Inflammatory macrophage treated with lipopolysaccharide for 4 hours (primary cell): Measurements from ENCODE around the gene OCSTAMP.

ENCODE experiments used
- DNase-seq: peaks from one replicate; pipeline ENCODE4 v3.0.0-alpha.2; 2020

Gene OCSTAMP

GRCh38 chr20:46512943-46513844 lies 37.3 kb downstream of the OCSTAMP start, which contains the start of gene ZNF334:
TSS of gene ZNF334 (minus strand) at chr20:46513559. CDS start at chr20:46512102, 1,457 bp downstream.
- DNase-seq = peak; percentile 21

DNA sequence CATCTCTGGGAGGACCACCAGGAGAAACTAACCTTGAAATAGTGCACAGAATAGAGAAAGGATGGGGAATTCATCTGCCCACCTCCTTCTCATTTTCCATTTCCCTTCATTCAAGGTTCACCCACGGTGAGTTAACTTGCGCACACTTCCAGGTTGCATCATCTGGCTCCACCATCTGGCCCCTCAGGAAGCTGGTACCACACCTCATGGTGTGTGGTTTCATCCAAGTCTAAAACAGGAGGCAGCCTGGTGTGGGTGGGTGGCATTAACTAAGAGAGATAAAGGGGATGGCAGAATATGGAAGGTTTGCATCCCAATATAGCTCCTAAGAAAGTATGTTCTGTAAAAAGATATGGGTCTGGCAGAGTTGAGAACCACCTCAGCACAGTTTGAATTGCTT lies 40.9 kb downstream of the OCSTAMP start:
- no peak for DNase-seq

DNA sequence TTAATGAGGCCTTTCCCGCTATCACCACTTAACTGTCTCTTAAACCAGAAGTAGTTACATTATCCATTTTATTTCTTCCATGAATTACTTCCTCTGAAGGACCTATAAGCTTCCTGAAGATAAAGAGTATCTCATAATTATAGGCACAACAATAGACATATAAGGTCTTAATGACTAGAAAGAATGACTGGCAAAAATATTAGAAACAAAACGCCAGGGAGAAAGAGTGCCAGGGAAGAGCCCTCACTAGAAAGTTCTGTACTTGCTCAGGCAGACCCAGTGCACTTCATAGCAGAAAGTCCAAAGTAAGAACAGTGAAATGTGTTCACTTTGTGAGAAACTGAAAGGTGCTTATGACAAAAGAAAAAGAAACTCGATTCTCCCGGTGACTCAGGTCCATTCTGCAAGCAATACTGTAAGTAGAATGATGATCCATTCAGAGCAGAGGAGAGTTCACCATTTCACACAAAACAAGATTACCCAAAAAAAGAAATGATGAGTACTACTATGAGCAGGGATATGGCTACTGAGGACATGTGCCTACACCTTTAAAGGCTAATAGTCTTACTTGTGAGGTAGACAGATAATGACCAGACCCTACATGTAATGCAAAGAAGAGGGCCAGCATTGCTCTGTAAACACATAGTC lies 42.6 kb downstream of the OCSTAMP start:
- no peak for DNase-seq

GRCh38 chr20:46505506-46505905 lies 44.9 kb downstream of the OCSTAMP start:
- DNase-seq = no peak

GRCh38 chr20:46501961-46502360 lies 48.5 kb downstream of the OCSTAMP start:
- DNase-seq = no peak

GRCh38 chr20:46501337-46501942 lies 49.0 kb downstream of the OCSTAMP start:
- no peak for DNase-seq

DNA sequence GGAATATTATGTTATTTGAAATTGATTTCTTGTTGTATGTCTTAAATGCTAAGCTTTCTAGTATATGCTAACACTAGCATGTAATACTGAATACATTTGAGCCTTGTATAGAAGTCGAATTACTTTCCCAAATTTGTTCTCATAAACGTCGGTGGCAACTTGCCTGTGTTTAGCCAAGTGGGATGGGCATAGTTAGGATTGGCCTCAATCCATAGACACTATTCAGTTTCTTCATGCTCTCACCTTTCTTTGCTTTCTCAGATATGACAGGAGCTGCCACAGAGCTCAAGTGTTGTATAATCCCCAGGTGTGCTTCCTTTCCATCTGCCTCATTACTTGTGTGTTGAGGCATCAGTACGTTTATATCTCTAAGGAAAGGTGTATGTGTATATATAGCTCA lies 56.4 kb downstream of the OCSTAMP start:
- no peak for DNase-seq

- no peak for DNase-seq
Measured at GRCh38 chr20:46491354-46491753, 59.1 kb downstream of the OCSTAMP start.
